Ovary (tissue), 3 donors: ENCODE data around the gene TSPEAR.

Source experiments
- CTCF ChIP-seq, 3 donors: fragments of 450-650 bp in 2 of 3; fragments of 200-600 bp in 1 of 3; IDR thresholded peaks; one replicate each; pipeline versions ENCODE4 v1.5.1 to v1.8.0; 2016 to 2022; ENCODE audit warnings: antibody characterized with exemption in 3 of 3, mild to moderate bottlenecking in 1 of 3
- POLR2A ChIP-seq: fragments of 450-650 bp; IDR thresholded peaks from one replicate; pipeline ENCODE4 v1.6.1; 2017; ENCODE audit warnings: antibody characterized with exemption, mild to moderate bottlenecking, moderate library complexity
- donor health status: DM: no; HTN: no; CAD: no.

GRCh38 chr21:44510508-44511218, 200.7 kb downstream of the TSPEAR start:
- TF ChIP-seq CTCF (IDR thresholded peaks at IDR 0.05): peak in 1 of 3 donors; percentile 19
- no peak for TF ChIP-seq POLR2A
